HL-60/S4 treated with phorbol 12-myristate 13-acetate at 8.2 ng/mL for 4 days and 3 days (cell line): Measurements from ENCODE around the gene MAGI2.
"Not testable (repeated sequence)": the region's sequence is repeated elsewhere in the genome, so short reads cannot be mapped to it uniquely, and the experiment has no call there.

ENCODE experiments used
- in situ Hi-C: fragments of 300-500 bp; cut with MboI; formaldehyde crosslinking; loops from 2 replicates; pipeline ENCODE4 v1.15.0; 2022; ENCODE audit warnings: low sequenced_read_pairs

Gene MAGI2

GRCh38 chr7:78333530-78334425 is 1119.7 kb downstream of the MAGI2 start:
- in situ Hi-C loops = no loop called here

- in situ Hi-C loops = no loop called here
These were observed 1124.3 kb downstream of the MAGI2 start for GRCh38 chr7:78329001-78329655.

DNA sequence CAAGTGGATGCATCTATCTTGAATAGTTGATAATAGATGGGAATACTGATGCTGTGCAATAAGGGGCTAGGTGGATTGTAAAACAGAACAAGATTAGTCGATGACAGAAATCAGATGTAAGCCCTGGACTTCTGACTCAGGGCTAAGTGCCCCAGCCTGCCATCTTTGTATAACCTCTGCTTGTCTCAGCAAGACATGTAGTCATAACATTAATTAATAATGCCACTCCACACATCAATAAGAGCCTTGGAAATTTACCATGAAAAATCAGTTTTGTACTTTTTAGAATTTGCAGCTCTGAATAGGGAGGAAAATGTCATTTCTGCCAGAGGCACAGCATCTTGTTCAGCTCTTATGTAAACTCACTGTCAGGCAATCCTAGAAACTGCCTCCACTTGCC is 1125.7 kb downstream of the MAGI2 start:
- in situ Hi-C loops = no loop called here

DNA sequence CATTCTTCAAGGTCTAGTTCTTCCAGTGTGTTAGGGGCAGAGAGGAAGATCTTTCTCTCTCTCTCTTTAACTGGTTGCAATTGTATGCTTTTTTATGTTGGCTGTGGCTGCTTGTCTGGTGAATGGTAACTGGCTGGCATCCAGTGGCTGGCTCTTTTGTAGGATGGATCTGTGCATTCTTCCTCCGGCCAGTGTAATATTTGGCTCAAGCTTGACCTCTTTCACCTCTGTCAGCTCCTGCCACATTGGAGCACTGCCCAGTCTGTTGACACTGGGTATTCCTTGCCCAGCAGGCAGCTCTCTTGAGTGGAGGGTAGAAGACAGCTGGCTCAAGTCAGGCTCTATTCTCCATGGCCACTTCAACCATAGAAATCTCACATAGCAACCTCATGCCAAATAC is 1126.6 kb downstream of the MAGI2 start:
- in situ Hi-C loops = no loop called here

DNA sequence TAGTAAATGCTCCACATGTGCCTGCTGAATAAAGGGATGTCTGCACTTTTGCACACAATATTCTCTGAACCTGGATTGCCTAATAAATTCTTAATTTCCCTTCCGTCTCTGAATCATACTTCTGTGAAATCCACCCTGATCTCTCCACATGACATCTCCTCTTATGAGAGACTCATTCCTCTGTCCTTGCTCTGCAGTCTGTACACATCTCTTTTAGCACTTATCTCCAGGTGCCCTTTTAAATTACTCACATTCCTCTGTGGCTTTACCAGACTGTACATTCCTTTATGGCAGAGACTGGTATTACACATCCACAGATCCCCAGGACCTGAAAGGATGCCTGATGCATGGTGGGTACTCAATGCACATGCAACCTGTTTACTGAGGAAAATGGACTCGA is 1127.3 kb downstream of the MAGI2 start:
- in situ Hi-C loops = no loop called here

DNA sequence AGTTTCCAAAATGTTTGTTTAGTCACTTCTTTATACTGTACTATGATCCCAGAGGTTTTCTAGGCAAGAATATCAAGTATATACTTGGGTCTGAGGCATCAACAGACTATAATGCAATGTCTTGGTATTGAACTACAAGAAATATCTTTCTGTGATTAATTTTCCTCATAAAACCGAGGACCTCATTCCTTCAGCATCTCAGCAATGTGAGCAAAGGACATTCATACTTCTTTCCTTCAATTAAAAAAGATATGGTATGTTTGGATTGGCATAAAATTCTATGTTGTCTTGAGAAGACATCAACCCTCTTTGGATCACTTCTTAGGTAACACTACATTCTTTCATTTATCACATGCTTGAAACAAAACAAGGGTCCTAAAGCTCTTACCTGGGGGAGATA is 1130.3 kb downstream of the MAGI2 start:
- in situ Hi-C loops = no loop called here

DNA sequence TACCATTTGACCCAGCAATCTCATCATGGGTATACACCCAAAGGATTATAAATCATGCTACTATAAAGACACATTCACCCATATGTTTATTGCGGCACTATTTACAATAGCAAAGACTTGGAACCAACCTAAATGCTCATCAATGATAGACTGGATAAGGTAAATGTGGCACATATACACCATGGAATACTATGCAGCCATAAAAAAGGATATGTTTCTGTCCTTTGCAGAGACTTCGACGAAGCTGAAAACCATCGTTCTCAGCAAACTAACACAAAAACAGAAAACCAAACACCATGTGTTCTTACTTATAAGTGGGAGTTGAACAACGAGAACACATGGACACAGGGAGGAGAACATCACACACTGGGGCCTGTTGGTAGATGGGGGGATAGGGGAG is 1131.2 kb downstream of the MAGI2 start:
- in situ Hi-C loops = not testable (repeated sequence)

DNA sequence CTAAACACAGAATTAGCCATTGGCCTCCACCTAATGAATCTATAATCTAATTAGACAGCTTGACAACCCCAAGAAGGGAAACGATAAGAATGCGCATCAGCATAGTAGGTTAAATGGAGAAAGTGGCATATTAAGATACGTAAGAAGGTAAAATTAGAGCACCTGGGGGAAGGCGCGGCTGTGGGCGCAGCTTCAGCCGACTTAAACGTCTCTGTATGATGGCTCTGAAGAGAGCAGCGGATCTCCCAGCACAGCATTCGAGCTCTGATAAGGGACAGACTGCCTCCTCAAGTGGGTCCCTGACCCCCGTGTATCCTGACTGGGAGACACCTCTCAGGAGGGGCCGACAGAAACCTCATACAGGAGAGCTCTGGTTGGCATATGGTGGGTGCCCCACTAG is 1136.1 kb downstream of the MAGI2 start:
- in situ Hi-C loops = no loop called here

DNA sequence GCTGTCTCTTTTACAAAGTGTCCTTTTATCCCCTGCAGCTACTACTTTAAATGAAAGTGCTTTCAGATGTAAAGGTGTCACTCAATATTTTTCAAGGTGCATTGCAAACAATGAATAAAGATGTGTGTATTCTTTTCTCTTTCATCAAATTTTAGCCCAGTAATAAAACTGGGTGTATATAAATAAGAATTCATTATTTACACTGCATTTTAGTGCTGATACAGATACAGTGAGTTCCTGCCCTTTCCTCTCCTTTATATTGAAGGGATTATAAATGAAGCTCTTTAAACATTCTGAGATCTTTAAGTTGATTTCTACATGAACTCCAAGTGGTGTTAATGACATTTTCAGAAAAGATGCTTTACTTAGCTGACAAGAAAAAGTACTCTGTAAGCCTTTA is 1137.4 kb downstream of the MAGI2 start:
- in situ Hi-C loops = no loop called here

DNA sequence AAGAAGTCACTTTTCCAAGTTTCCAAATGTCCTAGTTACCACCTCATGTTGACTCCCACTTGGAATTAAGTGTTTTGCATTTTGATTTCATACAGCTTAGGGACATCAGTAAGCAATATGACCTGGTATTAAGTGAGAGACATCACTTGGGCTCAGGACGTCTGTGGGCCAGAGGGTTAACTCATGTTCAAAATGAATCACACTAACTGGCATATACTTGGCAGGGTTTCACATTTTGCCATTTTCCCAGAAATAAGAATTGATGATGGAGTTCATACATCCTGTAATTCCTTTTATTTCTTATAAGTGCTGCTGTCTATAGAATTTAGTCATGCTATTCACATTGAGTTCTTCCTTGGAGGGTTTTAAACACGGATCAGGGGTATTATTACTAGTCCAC is 1138.3 kb downstream of the MAGI2 start:
- in situ Hi-C loops = no loop called here

GRCh38 chr7:78311181-78311580 is 1142.3 kb downstream of the MAGI2 start:
- in situ Hi-C loops = no loop called here

GRCh38 chr7:78307892-78308291 is 1145.6 kb downstream of the MAGI2 start:
- in situ Hi-C loops = no loop called here

DNA sequence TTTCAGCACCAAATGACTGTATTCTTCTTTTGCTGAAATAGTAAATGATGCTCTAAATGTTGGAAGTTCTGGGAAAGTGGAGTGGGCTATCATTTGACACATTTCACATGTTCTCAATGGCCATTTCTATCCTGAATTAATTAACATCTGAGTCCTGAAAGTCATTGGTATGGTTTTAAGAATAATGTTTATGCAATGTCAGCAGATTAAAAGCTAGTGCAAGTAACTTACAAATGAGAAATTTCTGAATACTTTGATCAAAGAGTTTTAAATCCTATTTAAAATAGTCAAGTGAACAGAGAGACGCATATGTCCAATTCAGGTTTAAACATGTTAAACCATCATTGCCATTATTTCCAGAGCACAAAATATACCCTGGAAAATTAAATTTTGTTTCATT is 1146.8 kb downstream of the MAGI2 start:
- in situ Hi-C loops = no loop called here

DNA sequence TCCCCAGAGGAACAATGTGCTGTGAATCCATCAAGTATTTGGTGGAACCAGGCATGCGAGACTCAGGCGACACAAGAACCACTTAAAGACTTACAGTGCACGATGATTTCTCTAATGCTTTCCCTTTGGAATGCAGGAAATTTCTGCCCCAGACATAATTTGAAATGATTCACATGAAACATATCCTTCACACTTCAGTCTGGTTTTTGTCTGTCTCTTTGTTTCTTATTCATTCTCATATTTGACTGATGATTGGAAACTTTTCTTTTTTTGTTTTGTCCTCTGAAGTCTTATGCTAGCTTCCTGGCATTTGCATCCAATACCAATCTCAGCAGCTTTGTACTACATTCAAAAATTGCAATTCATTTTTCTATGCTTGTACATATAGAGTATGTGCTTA is 1152.1 kb downstream of the MAGI2 start:
- in situ Hi-C loops = no loop called here

DNA sequence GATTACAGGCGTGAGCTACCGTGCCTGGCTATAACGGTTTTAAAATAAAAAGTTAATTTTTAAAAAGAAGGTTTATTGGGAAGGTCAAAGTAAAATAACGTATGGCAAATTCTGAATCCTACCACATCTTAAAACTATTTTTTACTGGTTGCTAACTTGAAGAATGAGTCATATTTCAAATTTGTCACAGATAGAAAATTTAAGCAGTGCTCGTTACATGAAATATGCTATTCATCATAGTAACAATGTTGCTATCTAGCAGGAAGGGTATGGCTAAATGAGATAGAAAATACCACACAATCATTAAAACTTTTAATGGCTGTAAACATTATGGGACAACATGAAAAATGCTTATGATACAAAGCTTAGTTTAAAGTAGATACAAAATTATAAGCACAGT is 1154.4 kb downstream of the MAGI2 start:
- in situ Hi-C loops = no loop called here

- in situ Hi-C loops = no loop called here
These were observed 1156.7 kb downstream of the MAGI2 start for GRCh38 chr7:78296644-78297371.

DNA sequence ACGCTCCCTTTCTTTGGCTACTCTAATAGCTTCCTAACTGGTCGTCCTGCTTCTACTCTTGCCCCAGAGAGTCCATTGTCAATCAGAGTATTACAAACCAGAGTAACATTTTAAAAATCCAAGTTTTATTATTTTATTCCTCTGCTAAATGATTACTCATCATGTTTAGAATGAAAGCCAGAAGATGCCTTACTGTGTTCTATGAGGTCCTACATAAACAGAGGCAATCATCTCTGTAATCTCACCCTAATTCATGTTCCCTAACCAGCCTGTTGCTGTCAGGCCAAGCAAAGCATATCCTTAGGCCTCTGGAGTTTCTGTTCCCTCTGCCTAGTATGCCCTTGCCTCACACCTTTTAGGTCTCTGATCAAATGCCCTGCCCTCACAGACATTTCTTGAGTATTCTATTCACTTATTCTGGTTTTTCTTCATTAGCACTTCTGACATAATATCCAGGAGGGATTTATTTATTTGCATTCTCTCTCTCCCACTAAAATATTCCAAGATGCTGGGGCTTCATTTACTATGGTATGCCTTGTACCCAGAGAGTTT is 1157.3 kb downstream of the MAGI2 start:
- in situ Hi-C loops = no loop called here

DNA sequence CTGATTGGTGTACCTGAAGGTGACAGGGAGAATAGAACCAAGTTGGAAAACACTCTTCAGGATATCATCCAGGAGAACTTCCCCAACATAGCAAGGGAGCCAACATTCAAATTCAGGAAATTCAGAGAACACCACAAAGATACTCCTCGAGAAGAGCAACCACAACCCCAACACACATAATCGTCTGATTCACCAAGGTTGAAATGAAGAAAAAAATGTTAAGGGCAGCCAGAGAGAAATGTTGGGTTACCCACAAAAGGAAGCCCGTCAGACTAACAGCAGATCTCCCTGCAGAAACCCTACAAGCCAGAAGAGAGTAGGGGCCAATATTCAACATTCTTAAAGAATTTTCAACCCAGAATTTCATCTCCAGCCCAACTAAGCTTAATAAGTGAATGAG is 1164.0 kb downstream of the MAGI2 start:
- in situ Hi-C loops = not testable (repeated sequence)

DNA sequence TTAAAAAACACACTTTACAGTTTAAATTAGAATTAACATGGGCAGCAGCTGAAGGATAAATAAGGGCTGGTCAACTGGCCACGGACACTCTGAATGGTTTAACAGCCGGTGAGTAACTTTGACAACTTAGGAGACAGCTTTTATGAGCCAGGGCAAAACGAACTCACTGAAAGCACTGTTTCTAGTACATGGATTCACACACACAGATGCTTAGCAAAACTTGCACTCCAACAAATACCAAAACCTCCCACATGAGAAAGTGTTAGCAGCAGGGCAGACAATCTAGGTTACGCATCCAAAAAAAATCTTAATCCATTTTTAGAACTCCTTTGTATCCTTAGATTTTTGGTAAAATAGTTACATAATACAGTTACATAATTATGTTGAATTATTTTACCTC is 1168.5 kb downstream of the MAGI2 start:
- in situ Hi-C loops = no loop called here

DNA sequence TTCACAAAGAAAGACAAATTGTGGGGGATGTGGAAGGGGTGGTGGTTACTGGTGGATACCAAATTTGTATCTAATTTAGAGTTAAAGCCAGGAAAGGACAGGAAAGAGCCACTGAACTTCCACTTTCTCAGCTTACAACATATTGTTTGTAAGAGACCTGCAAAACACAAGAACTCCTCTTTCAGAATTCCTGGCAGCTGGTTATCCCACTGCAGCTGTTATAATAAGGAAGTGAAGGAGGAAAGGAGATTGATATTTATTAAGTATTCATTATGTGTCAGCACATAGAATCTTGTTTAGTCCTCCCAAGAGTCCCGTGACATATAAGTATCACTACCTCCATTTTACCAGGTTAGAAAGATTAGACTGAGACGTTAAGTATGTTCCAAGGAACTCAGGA is 1173.2 kb downstream of the MAGI2 start:
- in situ Hi-C loops = no loop called here

GRCh38 chr7:78279457-78279856 is 1174.0 kb downstream of the MAGI2 start:
- in situ Hi-C loops = no loop called here
